ENCODE data around the gene PBX3.
A peak's percentile ranks its signal among the peaks of the same experiment; 100 is the strongest.
"Not testable (repeated sequence)": the region's sequence is repeated elsewhere in the genome, so short reads cannot be mapped to it uniquely, and the experiment has no call there.

The PBX3 gene

GRCh38 chr9:125820100-125820804 is 73.1 kb downstream of the PBX3 start:
- H3K79me2 ChIP-seq (ENCODE audit: control insufficient read depth, insufficient read depth, low read length, unreplicated experiment): peaks cover under 1% of the 10 kb centered on the region
- H3K4me3 ChIP-seq (ENCODE audit: low read depth, low read length): no peak overlapping the region
- H3K27me3 ChIP-seq (ENCODE audit: insufficient read depth, low read length): no peaks in the 10 kb centered on the region
- H3K27ac ChIP-seq (ENCODE audit: low read depth, low read length): no peak overlapping the region
- peaks cover 11% of the 10 kb centered on the region for H3K4me1 ChIP-seq (ENCODE audit: control insufficient read depth, insufficient read depth, low read length, unreplicated experiment)
- H2AFZ ChIP-seq (ENCODE audit: low read length, unreplicated experiment): no peak overlapping the region
- no peaks in the 10 kb centered on the region for H3K36me3 ChIP-seq (ENCODE audit: insufficient read depth, low read length)

GRCh38 chr9:125821078-125821477 is 73.9 kb downstream of the PBX3 start:
- Histone ChIP-seq H3K4me1 (ENCODE audit: control insufficient read depth, insufficient read depth, low read length, unreplicated experiment) (peaks cover 10% of the 10 kb centered on the region), H2AFZ (ENCODE audit: low read length, unreplicated experiment) (no peak overlapping the region), H3K27me3 (ENCODE audit: insufficient read depth, low read length) (no peaks in the 10 kb centered on the region), H3K27ac (ENCODE audit: low read depth, low read length) (no peak overlapping the region), H3K4me3 (ENCODE audit: low read depth, low read length) (peak overlapping the region; percentile 64), H3K36me3 (ENCODE audit: insufficient read depth, low read length) (no peaks in the 10 kb centered on the region), H3K79me2 (ENCODE audit: control insufficient read depth, insufficient read depth, low read length, unreplicated experiment) (peaks cover 3% of the 10 kb centered on the region)

GRCh38 chr9:125822160-125822559 is 75.0 kb downstream of the PBX3 start:
- H3K4me3 ChIP-seq (ENCODE audit: low read depth, low read length): no peak overlapping the region
- H3K79me2 ChIP-seq (ENCODE audit: control insufficient read depth, insufficient read depth, low read length, unreplicated experiment): peaks cover 3% of the 10 kb centered on the region
- H3K36me3 ChIP-seq (ENCODE audit: insufficient read depth, low read length): no peaks in the 10 kb centered on the region
- H3K27ac ChIP-seq (ENCODE audit: low read depth, low read length): no peak overlapping the region
- no peaks in the 10 kb centered on the region for H3K27me3 ChIP-seq (ENCODE audit: insufficient read depth, low read length)
- peaks cover 10% of the 10 kb centered on the region for H3K4me1 ChIP-seq (ENCODE audit: control insufficient read depth, insufficient read depth, low read length, unreplicated experiment)
- no peak overlapping the region for H2AFZ ChIP-seq (ENCODE audit: low read length, unreplicated experiment)

- Histone ChIP-seq H3K27ac (ENCODE audit: low read depth, low read length) (no peak overlapping the region), H2AFZ (ENCODE audit: low read length, unreplicated experiment) (no peak overlapping the region), H3K4me3 (ENCODE audit: low read depth, low read length) (no peak overlapping the region), H3K79me2 (ENCODE audit: control insufficient read depth, insufficient read depth, low read length, unreplicated experiment) (peaks cover 3% of the 10 kb centered on the region), H3K36me3 (ENCODE audit: insufficient read depth, low read length) (no peaks in the 10 kb centered on the region), H3K27me3 (ENCODE audit: insufficient read depth, low read length) (no peaks in the 10 kb centered on the region), H3K4me1 (ENCODE audit: control insufficient read depth, insufficient read depth, low read length, unreplicated experiment) (peaks cover 10% of the 10 kb centered on the region)
These were observed 75.7 kb downstream of the PBX3 start for GRCh38 chr9:125822902-125823301.

GRCh38 chr9:125823874-125824406 is 76.8 kb downstream of the PBX3 start:
- H3K36me3 ChIP-seq (ENCODE audit: insufficient read depth, low read length); H3K27ac ChIP-seq (ENCODE audit: low read depth, low read length); H3K79me2 ChIP-seq (ENCODE audit: control insufficient read depth, insufficient read depth, low read length, unreplicated experiment); H3K4me3 ChIP-seq (ENCODE audit: low read depth, low read length); H3K27me3 ChIP-seq (ENCODE audit: insufficient read depth, low read length); H2AFZ ChIP-seq (ENCODE audit: low read length, unreplicated experiment): not testable (repeated sequence)
- H3K4me1 ChIP-seq (ENCODE audit: control insufficient read depth, insufficient read depth, low read length, unreplicated experiment): peaks cover 13% of the 10 kb centered on the region

GRCh38 chr9:125825762-125826161 is 78.6 kb downstream of the PBX3 start:
- H2AFZ ChIP-seq (ENCODE audit: low read length, unreplicated experiment): no peak overlapping the region
- H3K4me1 ChIP-seq (ENCODE audit: control insufficient read depth, insufficient read depth, low read length, unreplicated experiment): peaks cover 7% of the 10 kb centered on the region
- no peak overlapping the region for H3K27ac ChIP-seq (ENCODE audit: low read depth, low read length)
- peaks cover 3% of the 10 kb centered on the region for H3K79me2 ChIP-seq (ENCODE audit: control insufficient read depth, insufficient read depth, low read length, unreplicated experiment)
- no peaks in the 10 kb centered on the region for H3K27me3 ChIP-seq (ENCODE audit: insufficient read depth, low read length)
- H3K4me3 ChIP-seq (ENCODE audit: low read depth, low read length): no peak overlapping the region
- no peaks in the 10 kb centered on the region for H3K36me3 ChIP-seq (ENCODE audit: insufficient read depth, low read length)

- Histone ChIP-seq H3K27me3 (ENCODE audit: insufficient read depth, low read length) (no peaks in the 10 kb centered on the region), H3K36me3 (ENCODE audit: insufficient read depth, low read length) (no peaks in the 10 kb centered on the region), H3K79me2 (ENCODE audit: control insufficient read depth, insufficient read depth, low read length, unreplicated experiment) (peaks cover 7% of the 10 kb centered on the region), H3K4me3 (ENCODE audit: low read depth, low read length) (no peak overlapping the region), H3K27ac (ENCODE audit: low read depth, low read length) (no peak overlapping the region), H3K4me1 (ENCODE audit: control insufficient read depth, insufficient read depth, low read length, unreplicated experiment) (peaks cover 3% of the 10 kb centered on the region), H2AFZ (ENCODE audit: low read length, unreplicated experiment) (no peak overlapping the region)
These were observed 79.7 kb downstream of the PBX3 start for GRCh38 chr9:125826850-125827249.

- Histone ChIP-seq H3K27me3 (ENCODE audit: insufficient read depth, low read length) (no peaks in the 10 kb centered on the region), H3K4me3 (ENCODE audit: low read depth, low read length) (peak overlapping the region; percentile 80), H3K79me2 (ENCODE audit: control insufficient read depth, insufficient read depth, low read length, unreplicated experiment) (peaks cover 12% of the 10 kb centered on the region), H3K36me3 (ENCODE audit: insufficient read depth, low read length) (no peaks in the 10 kb centered on the region), H3K4me1 (ENCODE audit: control insufficient read depth, insufficient read depth, low read length, unreplicated experiment) (peaks cover 3% of the 10 kb centered on the region), H2AFZ (ENCODE audit: low read length, unreplicated experiment) (no peak overlapping the region), H3K27ac (ENCODE audit: low read depth, low read length) (no peak overlapping the region)
These were observed 82.6 kb downstream of the PBX3 start for GRCh38 chr9:125829743-125830142.

GRCh38 chr9:125831054-125831453 is 83.9 kb downstream of the PBX3 start:
- Histone ChIP-seq H3K27me3 (ENCODE audit: insufficient read depth, low read length) (no peaks in the 10 kb centered on the region), H3K4me3 (ENCODE audit: low read depth, low read length) (no peak overlapping the region), H3K27ac (ENCODE audit: low read depth, low read length) (no peak overlapping the region), H3K79me2 (ENCODE audit: control insufficient read depth, insufficient read depth, low read length, unreplicated experiment) (peaks cover 9% of the 10 kb centered on the region), H3K36me3 (ENCODE audit: insufficient read depth, low read length) (no peaks in the 10 kb centered on the region), H3K4me1 (ENCODE audit: control insufficient read depth, insufficient read depth, low read length, unreplicated experiment) (peaks cover 3% of the 10 kb centered on the region), H2AFZ (ENCODE audit: low read length, unreplicated experiment) (no peak overlapping the region)

- Histone ChIP-seq H3K4me1 (ENCODE audit: control insufficient read depth, insufficient read depth, low read length, unreplicated experiment) (peaks cover 3% of the 10 kb centered on the region), H3K36me3 (ENCODE audit: insufficient read depth, low read length) (no peaks in the 10 kb centered on the region), H3K4me3 (ENCODE audit: low read depth, low read length) (no peak overlapping the region), H2AFZ (ENCODE audit: low read length, unreplicated experiment) (no peak overlapping the region), H3K27ac (ENCODE audit: low read depth, low read length) (no peak overlapping the region), H3K27me3 (ENCODE audit: insufficient read depth, low read length) (no peaks in the 10 kb centered on the region), H3K79me2 (ENCODE audit: control insufficient read depth, insufficient read depth, low read length, unreplicated experiment) (peaks cover 9% of the 10 kb centered on the region)
These were observed 84.4 kb downstream of the PBX3 start for GRCh38 chr9:125831616-125832015.

- no peak overlapping the region for H3K27ac ChIP-seq (ENCODE audit: low read depth, low read length)
- no peaks in the 10 kb centered on the region for H3K36me3 ChIP-seq (ENCODE audit: insufficient read depth, low read length)
- no peaks in the 10 kb centered on the region for H3K27me3 ChIP-seq (ENCODE audit: insufficient read depth, low read length)
- H3K4me1 ChIP-seq (ENCODE audit: control insufficient read depth, insufficient read depth, low read length, unreplicated experiment): no peaks in the 10 kb centered on the region
- H3K79me2 ChIP-seq (ENCODE audit: control insufficient read depth, insufficient read depth, low read length, unreplicated experiment): peaks cover 13% of the 10 kb centered on the region
- no peak overlapping the region for H3K4me3 ChIP-seq (ENCODE audit: low read depth, low read length)
- H2AFZ ChIP-seq (ENCODE audit: low read length, unreplicated experiment): no peak overlapping the region
These were observed 88.5 kb downstream of the PBX3 start for GRCh38 chr9:125835655-125836054.
